Measurements from ENCODE around the gene NLN. TPM values are rescaled to one million over a fixed set of nuclear protein-coding genes. Genes with fewer than 3 reads are reported as not detected.

The NLN gene
- total RNA-seq, 1 donor from 2014 or later: 12.4 TPM

DNA sequence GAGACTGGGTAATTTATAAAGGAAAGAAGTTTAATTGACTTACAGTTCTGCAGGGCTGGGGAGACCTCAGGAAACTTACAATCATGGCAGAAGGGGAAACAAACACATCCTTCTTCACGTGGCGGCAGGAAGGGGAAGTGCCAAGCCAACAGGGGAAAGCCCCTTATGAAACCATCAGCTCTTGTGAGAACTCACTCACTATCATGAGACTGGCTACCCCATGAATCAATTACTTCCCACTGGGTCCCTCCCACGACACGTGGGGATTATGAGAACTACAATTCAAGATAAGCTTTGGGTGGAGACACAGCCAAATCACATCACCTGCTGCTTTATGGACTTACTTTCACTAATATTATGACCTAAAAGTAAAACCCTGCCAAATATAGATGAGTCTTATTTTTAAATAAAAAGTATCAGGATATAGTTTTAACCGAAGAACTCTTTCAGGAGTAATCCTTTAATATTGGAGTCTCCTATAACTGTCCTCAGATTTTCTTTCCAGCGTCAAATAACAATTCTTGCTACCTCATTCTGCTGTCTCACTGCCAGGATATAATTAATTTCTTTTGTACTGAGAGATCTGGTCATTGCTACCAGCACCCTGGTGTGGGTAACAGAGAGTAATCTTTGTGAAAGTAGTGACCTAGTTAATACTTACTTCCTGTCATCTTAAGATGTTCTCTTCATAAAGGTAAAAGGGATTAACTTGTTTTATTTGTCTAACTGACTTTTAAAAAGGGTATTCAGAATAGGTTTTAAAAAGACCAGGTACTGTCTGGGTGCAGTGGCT, 68.6 kb downstream of the NLN start:
- Histone ChIP-seq H3K4me3 (no peak overlapping the region), H3K27me3 (ENCODE audit: low read depth) (no peaks in the 10 kb centered on the region), H3K4me1 (no peaks in the 10 kb centered on the region), H3K9me3 (replicated peaks) (no peaks in the 10 kb centered on the region), H3K27ac (replicated peaks) (no peak overlapping the region), H3K36me3 (peaks cover 16% of the 10 kb centered on the region)
- DNase-seq: no peak
- TF ChIP-seq, protein P1, sequence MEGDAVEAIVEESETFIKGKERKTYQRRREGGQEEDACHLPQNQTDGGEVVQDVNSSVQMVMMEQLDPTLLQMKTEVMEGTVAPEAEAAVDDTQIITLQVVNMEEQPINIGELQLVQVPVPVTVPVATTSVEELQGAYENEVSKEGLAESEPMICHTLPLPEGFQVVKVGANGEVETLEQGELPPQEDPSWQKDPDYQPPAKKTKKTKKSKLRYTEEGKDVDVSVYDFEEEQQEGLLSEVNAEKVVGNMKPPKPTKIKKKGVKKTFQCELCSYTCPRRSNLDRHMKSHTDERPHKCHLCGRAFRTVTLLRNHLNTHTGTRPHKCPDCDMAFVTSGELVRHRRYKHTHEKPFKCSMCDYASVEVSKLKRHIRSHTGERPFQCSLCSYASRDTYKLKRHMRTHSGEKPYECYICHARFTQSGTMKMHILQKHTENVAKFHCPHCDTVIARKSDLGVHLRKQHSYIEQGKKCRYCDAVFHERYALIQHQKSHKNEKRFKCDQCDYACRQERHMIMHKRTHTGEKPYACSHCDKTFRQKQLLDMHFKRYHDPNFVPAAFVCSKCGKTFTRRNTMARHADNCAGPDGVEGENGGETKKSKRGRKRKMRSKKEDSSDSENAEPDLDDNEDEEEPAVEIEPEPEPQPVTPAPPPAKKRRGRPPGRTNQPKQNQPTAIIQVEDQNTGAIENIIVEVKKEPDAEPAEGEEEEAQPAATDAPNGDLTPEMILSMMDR (IDR thresholded peaks at IDR 0.05; ENCODE audit: borderline replicate concordance): no peak
- intact Hi-C loops (cut with micrococcal nuclease): no loop called here

DNA sequence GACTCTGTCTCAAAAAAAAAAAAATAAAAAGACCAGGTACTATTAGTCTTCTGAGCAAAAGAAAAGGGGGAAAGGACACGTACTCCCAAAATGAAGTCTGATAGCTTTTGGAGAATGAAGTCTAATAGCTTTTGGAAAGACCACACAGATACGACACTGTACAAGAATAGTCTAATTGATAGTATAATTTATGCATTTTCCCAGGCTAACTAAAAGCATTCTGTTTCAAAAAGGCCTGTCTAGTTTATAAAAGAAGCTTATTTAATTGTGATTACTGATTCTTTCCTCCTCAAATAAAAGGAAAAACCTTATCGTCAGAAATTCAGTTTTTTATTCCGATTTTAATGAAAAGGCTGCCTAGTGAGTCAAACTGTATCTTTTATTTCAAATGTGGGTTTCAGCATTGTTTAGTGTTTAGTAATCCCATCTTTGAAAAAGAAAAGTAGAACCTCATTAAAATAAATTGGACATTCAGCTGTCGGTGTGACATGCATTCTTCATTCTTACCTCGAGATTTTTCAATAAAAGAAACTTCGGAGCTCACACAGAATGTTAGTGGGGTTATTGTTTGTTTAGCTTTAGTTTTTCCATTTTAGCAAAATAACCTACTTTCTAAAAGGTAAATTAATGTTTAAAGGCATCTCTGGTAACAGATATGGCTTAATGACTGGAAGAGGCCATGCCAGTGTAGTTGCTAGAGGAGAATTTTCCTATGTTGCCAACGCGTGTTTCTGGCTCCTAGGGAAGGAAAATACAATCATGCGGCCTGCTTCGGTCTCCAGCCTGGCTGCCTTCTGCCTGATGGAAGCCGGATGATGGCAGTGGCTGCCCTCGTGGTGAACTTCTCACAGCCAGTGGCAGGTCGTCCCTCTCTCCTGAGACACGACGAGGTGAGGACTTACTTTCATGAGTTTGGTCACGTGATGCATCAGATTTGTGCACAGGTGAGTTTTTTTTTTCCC, 70.0 kb downstream of the NLN start:
- Histone ChIP-seq H3K27me3 (ENCODE audit: low read depth) (no peaks in the 10 kb centered on the region), H3K4me1 (no peaks in the 10 kb centered on the region), H3K9me3 (replicated peaks) (no peaks in the 10 kb centered on the region), H3K4me3 (no peak overlapping the region), H3K36me3 (peaks cover 10% of the 10 kb centered on the region), H3K27ac (replicated peaks) (no peak overlapping the region)
- intact Hi-C loops (cut with micrococcal nuclease): no loop called here
- DNase-seq: no peak
- TF ChIP-seq, protein P1 (IDR thresholded peaks at IDR 0.05; ENCODE audit: borderline replicate concordance): no peak

DNA sequence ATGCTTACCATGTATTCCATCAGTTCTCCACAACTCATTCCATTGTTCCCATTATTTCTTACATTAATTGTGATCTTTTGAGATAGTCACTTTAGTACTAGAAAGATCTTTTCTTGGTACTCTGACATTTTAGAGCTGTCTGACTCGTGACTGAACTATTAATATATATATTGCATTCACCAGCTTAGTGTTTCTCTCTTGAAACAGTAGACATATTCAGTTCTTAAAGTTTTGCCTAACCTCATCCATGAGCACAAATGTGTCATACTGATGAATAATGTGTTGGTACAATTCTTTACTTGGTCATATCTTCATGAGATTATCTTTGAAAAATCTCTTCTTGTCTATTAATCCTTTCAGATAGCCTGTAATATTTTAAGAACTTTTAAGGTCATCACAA, 74.3 kb downstream of the NLN start:
- Histone ChIP-seq H3K4me1 (peaks cover 2% of the 10 kb centered on the region), H3K27ac (replicated peaks) (no peak overlapping the region), H3K4me3 (no peak overlapping the region), H3K27me3 (ENCODE audit: low read depth) (no peaks in the 10 kb centered on the region), H3K9me3 (replicated peaks) (no peaks in the 10 kb centered on the region), H3K36me3 (no peaks in the 10 kb centered on the region)
- TF ChIP-seq, protein P1 (IDR thresholded peaks at IDR 0.05; ENCODE audit: borderline replicate concordance): no peak
- intact Hi-C loops (cut with micrococcal nuclease): no loop called here
- DNase-seq: no peak

DNA sequence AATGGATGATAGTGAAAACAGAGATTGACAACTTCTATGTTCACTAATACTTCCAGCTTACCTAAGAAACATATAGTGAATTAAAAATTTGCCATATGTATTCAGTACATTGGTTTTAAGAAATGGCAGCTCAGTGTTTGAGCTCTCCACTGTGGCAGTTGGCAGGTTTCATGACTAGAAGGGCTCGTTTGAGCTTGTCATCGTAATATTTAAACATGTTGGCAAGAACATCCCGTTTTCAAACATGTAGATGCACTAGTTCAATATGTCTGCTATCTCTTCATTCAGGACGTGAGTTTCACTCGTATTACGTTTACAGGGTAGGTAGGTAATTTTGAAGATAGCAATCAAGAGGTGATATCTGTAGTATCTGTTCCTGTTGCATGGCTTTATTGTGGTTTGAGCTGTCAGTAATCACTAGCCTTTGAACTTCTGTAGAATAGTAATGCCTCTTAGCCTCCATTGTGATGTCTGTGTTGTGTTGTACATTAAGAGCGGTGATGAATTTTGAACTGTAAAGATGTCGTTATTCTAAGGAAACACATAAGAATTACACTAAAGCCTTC, 74.8 kb downstream of the NLN start:
- H3K9me3 ChIP-seq (replicated peaks): no peaks in the 10 kb centered on the region
- no peak for DNase-seq
- no peak overlapping the region for H3K27ac ChIP-seq (replicated peaks)
- H3K27me3 ChIP-seq (ENCODE audit: low read depth): no peaks in the 10 kb centered on the region
- peaks cover 8% of the 10 kb centered on the region for H3K4me1 ChIP-seq
- TF ChIP-seq, protein P1 (IDR thresholded peaks at IDR 0.05; ENCODE audit: borderline replicate concordance): no peak
- no peaks in the 10 kb centered on the region for H3K36me3 ChIP-seq
- intact Hi-C loops (cut with micrococcal nuclease): no loop called here
- H3K4me3 ChIP-seq: no peak overlapping the region

DNA sequence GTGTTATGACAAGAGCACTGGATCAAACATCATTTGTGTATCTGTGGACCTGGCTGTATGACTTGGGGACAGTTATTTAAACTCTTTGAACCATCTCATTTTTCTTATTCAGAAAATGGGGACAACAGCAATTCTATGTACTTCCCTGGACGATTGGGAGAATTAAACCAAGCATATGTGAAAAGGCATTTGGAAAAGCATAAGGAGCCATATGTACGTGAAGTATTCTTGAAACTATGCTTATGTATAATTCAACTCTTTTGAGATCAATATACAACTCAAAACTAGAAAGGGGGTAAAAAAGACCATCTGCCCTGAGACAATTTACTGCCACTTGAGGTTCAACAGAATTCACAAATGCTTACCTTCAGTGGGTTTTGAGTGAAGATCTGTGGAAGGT, 75.5 kb downstream of the NLN start:
- H3K4me1 ChIP-seq: peaks cover 10% of the 10 kb centered on the region

More for the DNA sequence above, 75.5 kb downstream of the NLN start:
- no peaks in the 10 kb centered on the region for H3K36me3 ChIP-seq
- H3K4me3 ChIP-seq: no peak overlapping the region
- intact Hi-C loops (cut with micrococcal nuclease): no loop called here
- TF ChIP-seq, protein P1 (IDR thresholded peaks at IDR 0.05; ENCODE audit: borderline replicate concordance): no peak
- no peaks in the 10 kb centered on the region for H3K9me3 ChIP-seq (replicated peaks)
- DNase-seq: no peak
- H3K27ac ChIP-seq (replicated peaks): no peak overlapping the region
- no peaks in the 10 kb centered on the region for H3K27me3 ChIP-seq (ENCODE audit: low read depth)
